Epithelial cell of proximal tubule (primary cell): Measurements from ENCODE around the gene DYDC1. TPM values are rescaled to one million over a fixed set of nuclear protein-coding genes. Genes with fewer than 3 reads are reported as not detected.

Experiments used
- DNase-seq: peaks from one replicate; pipeline ENCODE4 v3.0.0-alpha.2; 2011; ENCODE audit warnings: low read depth
- H3K4me3 ChIP-seq: 2 replicates; pipeline ENCODE4 v1.5.1; 2011; ENCODE audit warnings: low read depth, mild to moderate bottlenecking, low read length
- CTCF ChIP-seq: conservative IDR thresholded peaks from 2 replicates; pipeline ENCODE4 v1.5.1; 2012; ENCODE audit warnings: low read depth, mild to moderate bottlenecking, low read length
- total RNA-seq: library from RNA; depleted of rRNA; stranded (reverse); fragments of >200 nt; gene quantifications from 2 replicates; pipeline ENCODE4 v1.2.3, GENCODE V29; 2015

DYDC1 gene
- total RNA-seq, 1 donor from 2014 or later: not detected

DNA sequence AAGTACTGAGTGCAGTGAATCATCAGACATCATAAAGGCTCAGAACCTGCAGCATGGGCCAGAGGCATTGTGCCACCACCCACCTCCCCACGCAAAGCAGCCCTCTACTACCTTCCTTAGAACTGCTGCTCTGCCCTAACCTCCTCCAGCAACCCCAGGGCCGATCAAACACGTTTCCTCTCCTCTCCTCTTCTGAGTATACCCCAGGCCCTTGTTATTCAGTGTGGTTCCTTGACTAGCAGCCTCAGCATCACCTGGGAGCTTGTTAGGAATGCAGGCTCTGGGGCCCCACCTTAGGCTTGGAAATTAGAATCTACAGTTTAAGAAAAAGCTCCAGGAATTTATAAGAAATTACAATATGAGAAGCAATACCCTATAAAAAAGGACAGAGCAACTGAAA lies 33.2 kb downstream of the DYDC1 start:
- DNase-seq: no peak
- no peak for TF ChIP-seq CTCF
- no peak overlapping the region for H3K4me3 ChIP-seq

DNA sequence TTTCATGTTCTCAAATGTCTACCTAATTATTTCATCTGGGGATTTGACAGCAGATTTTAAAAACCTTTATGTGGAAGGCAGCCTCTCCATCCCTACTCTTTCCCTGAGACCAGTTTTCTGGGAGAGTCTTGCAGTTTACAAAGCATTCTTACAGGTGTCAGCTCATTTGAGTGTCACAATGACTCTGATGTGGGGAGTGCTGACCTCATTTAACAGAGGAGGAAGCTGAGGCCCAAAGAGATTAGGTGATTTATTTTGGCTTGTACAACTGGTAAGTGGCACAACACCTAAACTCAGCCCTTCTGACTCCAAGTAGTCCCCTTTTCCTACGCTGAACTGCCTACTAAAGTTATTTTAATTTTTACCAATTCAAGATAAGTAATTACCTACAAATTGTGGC lies 33.8 kb downstream of the DYDC1 start:
- H3K4me3 ChIP-seq: no peak overlapping the region
- no peak for DNase-seq
- no peak for TF ChIP-seq CTCF

- no peak for DNase-seq
- TF ChIP-seq CTCF: no peak
- H3K4me3 ChIP-seq: no peak overlapping the region
These were observed 34.4 kb downstream of the DYDC1 start for GRCh38 chr10:80322158-80322557.

DNA sequence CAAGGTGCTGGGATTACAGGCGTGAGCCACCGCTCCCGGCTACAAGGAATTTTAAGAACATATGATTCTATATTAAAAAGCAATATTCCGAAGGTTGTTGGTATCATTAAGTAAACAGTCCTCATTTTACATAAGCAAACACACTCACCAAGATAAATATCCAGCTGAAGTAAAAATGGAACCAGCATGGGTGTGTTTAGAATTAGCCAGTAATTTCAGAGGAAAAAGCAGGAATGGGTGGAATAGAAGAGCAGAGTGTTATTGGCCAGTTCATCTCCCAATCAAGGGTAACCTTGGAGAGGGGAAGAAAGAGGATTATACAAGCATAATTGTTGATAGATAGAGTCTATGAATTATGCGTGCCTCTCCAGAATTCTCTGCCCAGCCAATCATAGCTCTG lies 35.4 kb downstream of the DYDC1 start:
- no peak for TF ChIP-seq CTCF
- no peak overlapping the region for H3K4me3 ChIP-seq
- DNase-seq: no peak

- no peak for TF ChIP-seq CTCF
- H3K4me3 ChIP-seq: no peak overlapping the region
- DNase-seq: no peak
These were observed 36.2 kb downstream of the DYDC1 start for GRCh38 chr10:80320377-80320776.

DNA sequence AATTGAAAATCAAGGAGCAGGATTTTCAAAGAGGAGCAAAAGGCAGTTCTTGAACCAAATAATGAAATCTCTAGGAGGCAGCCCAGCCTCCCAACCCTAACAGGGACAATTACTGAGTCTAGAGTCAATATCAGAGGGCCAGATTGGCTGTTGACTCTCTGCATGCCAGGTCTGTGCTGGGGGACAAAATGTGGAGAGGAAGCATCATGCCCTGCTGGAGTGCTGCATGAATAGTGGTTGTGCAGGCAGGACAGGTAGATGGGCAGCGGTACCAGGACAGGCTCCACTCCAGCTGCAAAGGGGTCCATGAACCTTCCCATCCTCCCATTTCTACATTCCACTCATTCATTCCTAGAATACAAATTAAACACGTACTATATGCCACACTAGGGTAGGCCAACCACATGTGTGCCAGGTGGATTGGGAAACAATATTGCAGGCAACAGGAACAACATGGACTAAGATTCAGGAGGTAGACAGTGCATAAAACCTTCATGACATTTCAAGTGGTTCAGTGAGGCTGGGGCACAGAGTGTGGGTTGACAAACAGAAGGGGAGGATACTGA lies 36.7 kb downstream of the DYDC1 start:
- no peak overlapping the region for H3K4me3 ChIP-seq
- TF ChIP-seq CTCF: no peak
- no peak for DNase-seq

DNA sequence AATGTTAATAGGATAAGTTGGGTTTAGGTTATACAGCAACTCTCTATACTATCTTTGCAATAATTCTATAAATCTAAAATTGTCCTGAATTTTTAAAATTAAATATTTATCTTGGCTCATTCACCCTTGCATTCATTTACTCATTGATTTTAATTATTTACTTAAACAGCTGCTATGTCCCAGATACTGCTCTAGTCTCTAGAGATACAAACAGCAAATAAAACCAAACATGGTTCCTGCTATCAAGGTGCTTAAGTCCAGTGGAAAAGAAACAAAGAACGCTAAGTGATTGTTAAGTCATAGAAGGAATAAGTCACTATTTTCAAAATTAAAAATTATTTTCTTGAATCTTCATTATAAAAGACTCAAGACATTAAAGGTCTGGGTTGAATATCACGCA lies 37.2 kb downstream of the DYDC1 start:
- no peak for TF ChIP-seq CTCF
- DNase-seq: no peak

More for the DNA sequence above, 37.2 kb downstream of the DYDC1 start:
- no peak overlapping the region for H3K4me3 ChIP-seq
